ENCODE results near the gene GRIN2D.

GRIN2D gene

DNA sequence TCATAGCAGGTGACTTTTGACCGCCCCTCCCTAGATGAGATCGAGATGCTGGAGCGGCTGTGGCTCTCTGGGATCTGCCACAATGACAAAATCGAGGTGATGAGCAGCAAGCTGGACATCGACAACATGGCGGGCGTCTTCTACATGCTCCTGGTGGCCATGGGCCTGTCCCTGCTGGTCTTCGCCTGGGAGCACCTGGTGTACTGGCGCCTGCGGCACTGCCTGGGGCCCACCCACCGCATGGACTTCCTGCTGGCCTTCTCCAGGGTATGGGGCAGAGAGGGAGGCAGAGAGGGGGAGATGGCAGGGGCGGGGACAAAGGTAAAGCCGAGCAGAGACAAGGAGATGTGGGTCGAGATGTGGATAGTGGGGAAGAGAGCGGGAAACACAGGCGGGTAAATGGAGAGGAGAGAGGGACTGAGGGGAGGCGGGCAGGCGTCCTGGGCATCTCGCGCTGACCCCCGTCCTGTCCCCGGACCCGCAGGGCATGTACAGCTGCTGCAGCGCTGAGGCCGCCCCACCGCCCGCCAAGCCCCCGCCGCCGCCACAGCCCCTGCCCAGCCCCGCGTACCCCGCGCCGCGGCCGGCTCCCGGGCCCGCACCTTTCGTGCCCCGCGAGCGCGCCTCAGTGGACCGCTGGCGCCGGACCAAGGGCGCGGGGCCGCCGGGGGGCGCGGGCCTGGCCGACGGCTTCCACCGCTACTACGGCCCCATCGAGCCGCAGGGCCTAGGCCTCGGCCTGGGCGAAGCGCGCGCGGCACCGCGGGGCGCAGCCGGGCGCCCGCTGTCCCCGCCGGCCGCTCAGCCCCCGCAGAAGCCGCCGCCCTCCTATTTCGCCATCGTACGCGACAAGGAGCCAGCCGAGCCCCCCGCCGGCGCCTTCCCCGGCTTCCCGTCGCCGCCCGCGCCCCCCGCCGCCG is 48.9 kb downstream of the GRIN2D start:
- Histone ChIP-seq H4K5ac (ENCODE audit: low read length) (no peak overlapping the region), H3K79me1 (ENCODE audit: low read length) (peaks cover 4% of the 10 kb centered on the region), H2BK5ac (ENCODE audit: low read length) (no peak overlapping the region), H3K4ac (ENCODE audit: low read depth, low read length) (no peak overlapping the region), H3K27me3 (ENCODE audit: insufficient read depth, low read length, poor library complexity) (no peaks in the 10 kb centered on the region), H3K9ac (ENCODE audit: low read length) (no peak overlapping the region), H3K36me3 (ENCODE audit: control insufficient read depth, insufficient read depth, low read length) (no peaks in the 10 kb centered on the region), H2BK120ac (ENCODE audit: low read depth, low read length) (no peak overlapping the region), H2AK5ac (ENCODE audit: low read length) (no peak overlapping the region), H3K4me3 (ENCODE audit: low read length) (no peak overlapping the region), H3K23ac (ENCODE audit: low read length) (no peak overlapping the region), H2BK15ac (replicated peaks; ENCODE audit: low read depth) (no peak overlapping the region), H4K8ac (ENCODE audit: low read depth, low read length) (no peak overlapping the region), H3K27ac (ENCODE audit: low read depth, low read length) (no peak overlapping the region), H3K79me2 (ENCODE audit: control insufficient read depth, insufficient read depth, low read length) (peaks cover 7% of the 10 kb centered on the region), H3K56ac (ENCODE audit: low read length) (no peak overlapping the region), H3K18ac (ENCODE audit: low read length) (no peak overlapping the region), H3K4me1 (ENCODE audit: control insufficient read depth, low read depth, low read length) (peaks cover 8% of the 10 kb centered on the region), H3K4me2 (ENCODE audit: low read length) (no peak overlapping the region)
- no peak for DNase-seq
- no CpG with 5 or more reads among the region's 94 CpGs for WGBS (ENCODE audit: extremely low coverage, insufficient coverage, low lambda C conversion rate)

DNA sequence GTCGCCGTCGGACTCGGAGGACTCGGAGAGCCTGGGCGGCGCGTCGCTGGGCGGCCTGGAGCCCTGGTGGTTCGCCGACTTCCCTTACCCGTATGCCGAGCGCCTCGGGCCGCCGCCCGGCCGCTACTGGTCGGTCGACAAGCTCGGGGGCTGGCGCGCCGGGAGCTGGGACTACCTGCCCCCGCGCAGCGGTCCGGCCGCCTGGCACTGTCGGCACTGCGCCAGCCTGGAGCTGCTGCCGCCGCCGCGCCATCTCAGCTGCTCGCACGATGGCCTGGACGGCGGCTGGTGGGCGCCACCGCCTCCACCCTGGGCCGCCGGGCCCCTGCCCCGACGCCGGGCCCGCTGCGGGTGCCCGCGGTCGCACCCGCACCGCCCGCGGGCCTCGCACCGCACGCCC is 49.8 kb downstream of the GRIN2D start:
- Histone ChIP-seq H3K36me3 (ENCODE audit: control insufficient read depth, insufficient read depth, low read length) (no peaks in the 10 kb centered on the region), H2BK120ac (ENCODE audit: low read depth, low read length) (no peak overlapping the region), H3K4me2 (ENCODE audit: low read length) (no peak overlapping the region), H3K4me1 (ENCODE audit: control insufficient read depth, low read depth, low read length) (peaks cover 8% of the 10 kb centered on the region), H3K27me3 (ENCODE audit: insufficient read depth, low read length, poor library complexity) (no peaks in the 10 kb centered on the region), H3K4me3 (ENCODE audit: low read length) (no peak overlapping the region), H3K27ac (ENCODE audit: low read depth, low read length) (no peak overlapping the region), H3K79me2 (ENCODE audit: control insufficient read depth, insufficient read depth, low read length) (peaks cover 7% of the 10 kb centered on the region), H3K79me1 (ENCODE audit: low read length) (peaks cover 4% of the 10 kb centered on the region), H2BK15ac (replicated peaks; ENCODE audit: low read depth) (no peak overlapping the region), H3K23ac (ENCODE audit: low read length) (no peak overlapping the region), H3K9ac (ENCODE audit: low read length) (no peak overlapping the region), H2BK5ac (ENCODE audit: low read length) (no peak overlapping the region), H4K8ac (ENCODE audit: low read depth, low read length) (no peak overlapping the region), H2AK5ac (ENCODE audit: low read length) (no peak overlapping the region), H3K4ac (ENCODE audit: low read depth, low read length) (no peak overlapping the region), H3K56ac (ENCODE audit: low read length) (no peak overlapping the region), H3K18ac (ENCODE audit: low read length) (no peak overlapping the region), H4K5ac (ENCODE audit: low read length) (no peak overlapping the region)
- no peak for DNase-seq
- WGBS (ENCODE audit: extremely low coverage, insufficient coverage, low lambda C conversion rate) = no CpG with 5 or more reads among the region's 60 CpGs
